Ecto neural progenitor cell (in vitro differentiated cells): Measurements from ENCODE around the gene LAMA4.

Experiments
- DNase-seq: peaks from one replicate; pipeline ENCODE4 v3.0.0-alpha.2; 2018; ENCODE audit warnings: low spot score

The LAMA4 gene

GRCh38 chr6:112081569-112081968, 172.8 kb downstream of the LAMA4 start:
- DNase-seq: no peak

GRCh38 chr6:112066606-112067005, 187.8 kb downstream of the LAMA4 start:
- DNase-seq: no peak

- DNase-seq: no peak
Measured at GRCh38 chr6:112065426-112065986, 188.9 kb downstream of the LAMA4 start.

- DNase-seq: no peak
Measured at GRCh38 chr6:112062966-112063365, 191.4 kb downstream of the LAMA4 start.

- DNase-seq: no peak
Measured at GRCh38 chr6:112061605-112062004, 192.8 kb downstream of the LAMA4 start.
